ENCODE measurements around the gene SLC37A1.

The SLC37A1 gene

GRCh38 chr21:42521805-42522204 is 8.2 kb downstream of the SLC37A1 start:
- Histone ChIP-seq H2AFZ (ENCODE audit: low read depth, low read length) (no peak overlapping the region), H3K4me2 (ENCODE audit: insufficient read depth, low read length) (no peak overlapping the region), H3K4me1 (ENCODE audit: insufficient read depth, low read length) (peaks cover 5% of the 10 kb centered on the region; the same call in 1 of the 2 replicates), H4K20me1 (ENCODE audit: insufficient read depth, low read length) (peaks cover 11% of the 10 kb centered on the region; the same call in 1 of the 2 replicates), H3K4me3 (ENCODE audit: low read depth in 1 of 2, low read length in 2 of 2) (no peak overlapping the region), H3K27me3 (ENCODE audit: insufficient read depth, low read length, poor library complexity) (no peaks in the 10 kb centered on the region), H3K9ac (ENCODE audit: low read depth, low read length) (no peak overlapping the region), H3K79me2 (ENCODE audit: insufficient read depth, low read length) (no peaks in the 10 kb centered on the region), H3K27ac (ENCODE audit: low read length) (no peak overlapping the region), H3K36me3 (ENCODE audit: insufficient read depth, low read length) (0 out of 2 replicates have a peak, but pooled peaks cover 12% of the 10 kb centered on the region), H3K9me3 (ENCODE audit: insufficient read depth, low read length, severe bottlenecking) (no peaks in the 10 kb centered on the region)
- TF ChIP-seq CTCF (IDR thresholded peaks at IDR 0.05; ENCODE audit: borderline replicate concordance, extremely low read depth, low read length, poor library complexity, severe bottlenecking): no peak
- no peak for TF ChIP-seq EZH2 (IDR thresholded peaks at IDR 0.05; ENCODE audit: borderline replicate concordance, low read depth, low read length, severe bottlenecking)
- DNase-seq (no peak), ATAC-seq (ENCODE audit: insufficient read depth, low read depth) (no peak)

GRCh38 chr21:42522271-42522670 is 8.6 kb downstream of the SLC37A1 start:
- DNase-seq: no peak
- Histone ChIP-seq H3K4me1 (ENCODE audit: insufficient read depth, low read length) (peaks cover 10% of the 10 kb centered on the region), H3K27ac (ENCODE audit: low read length) (no peak overlapping the region), H3K4me3 (ENCODE audit: low read depth in 1 of 2, low read length in 2 of 2) (no peak overlapping the region), H3K27me3 (ENCODE audit: insufficient read depth, low read length, poor library complexity) (no peaks in the 10 kb centered on the region), H3K79me2 (ENCODE audit: insufficient read depth, low read length) (no peaks in the 10 kb centered on the region), H3K4me2 (ENCODE audit: insufficient read depth, low read length) (no peak overlapping the region), H3K36me3 (ENCODE audit: insufficient read depth, low read length) (0 out of 2 replicates have a peak, but pooled peaks cover 12% of the 10 kb centered on the region), H4K20me1 (ENCODE audit: insufficient read depth, low read length) (peaks cover 15% of the 10 kb centered on the region), H3K9ac (ENCODE audit: low read depth, low read length) (no peak overlapping the region), H3K9me3 (ENCODE audit: insufficient read depth, low read length, severe bottlenecking) (no peaks in the 10 kb centered on the region), H2AFZ (ENCODE audit: low read depth, low read length) (no peak overlapping the region)
- ATAC-seq (ENCODE audit: insufficient read depth, low read depth): no peak
- TF ChIP-seq CTCF (IDR thresholded peaks at IDR 0.05; ENCODE audit: borderline replicate concordance, extremely low read depth, low read length, poor library complexity, severe bottlenecking) (no peak), EZH2 (IDR thresholded peaks at IDR 0.05; ENCODE audit: borderline replicate concordance, low read depth, low read length, severe bottlenecking) (no peak)

- Histone ChIP-seq H3K4me3 (ENCODE audit: low read depth in 1 of 2, low read length in 2 of 2) (no peak overlapping the region), H3K36me3 (ENCODE audit: insufficient read depth, low read length) (0 out of 2 replicates have a peak, but pooled peaks cover 12% of the 10 kb centered on the region), H3K79me2 (ENCODE audit: insufficient read depth, low read length) (no peaks in the 10 kb centered on the region), H3K4me1 (ENCODE audit: insufficient read depth, low read length) (peaks cover 15% of the 10 kb centered on the region), H3K4me2 (ENCODE audit: insufficient read depth, low read length) (no peak overlapping the region), H2AFZ (ENCODE audit: low read depth, low read length) (no peak overlapping the region), H3K9me3 (ENCODE audit: insufficient read depth, low read length, severe bottlenecking) (no peaks in the 10 kb centered on the region), H3K9ac (ENCODE audit: low read depth, low read length) (no peak overlapping the region), H3K27me3 (ENCODE audit: insufficient read depth, low read length, poor library complexity) (no peaks in the 10 kb centered on the region), H4K20me1 (ENCODE audit: insufficient read depth, low read length) (peaks cover 19% of the 10 kb centered on the region), H3K27ac (ENCODE audit: low read length) (no peak overlapping the region)
- TF ChIP-seq CTCF (IDR thresholded peaks at IDR 0.05; ENCODE audit: borderline replicate concordance, extremely low read depth, low read length, poor library complexity, severe bottlenecking): no peak
- TF ChIP-seq EZH2 (IDR thresholded peaks at IDR 0.05; ENCODE audit: borderline replicate concordance, low read depth, low read length, severe bottlenecking): no peak
- DNase-seq: no peak
- no peak for ATAC-seq (ENCODE audit: insufficient read depth, low read depth)
These were observed 9.1 kb downstream of the SLC37A1 start for GRCh38 chr21:42522771-42523170.

GRCh38 chr21:42523211-42523610 is 9.6 kb downstream of the SLC37A1 start:
- H3K4me2 ChIP-seq (ENCODE audit: insufficient read depth, low read length): no peak overlapping the region

More at GRCh38 chr21:42523211-42523610, 9.6 kb downstream of the SLC37A1 start:
- Histone ChIP-seq H3K79me2 (ENCODE audit: insufficient read depth, low read length) (no peaks in the 10 kb centered on the region), H3K4me3 (ENCODE audit: low read depth in 1 of 2, low read length in 2 of 2) (no peak overlapping the region), H3K9me3 (ENCODE audit: insufficient read depth, low read length, severe bottlenecking) (no peaks in the 10 kb centered on the region), H2AFZ (ENCODE audit: low read depth, low read length) (no peak overlapping the region), H3K4me1 (ENCODE audit: insufficient read depth, low read length) (peaks cover 19% of the 10 kb centered on the region), H3K27me3 (ENCODE audit: insufficient read depth, low read length, poor library complexity) (no peaks in the 10 kb centered on the region), H3K27ac (ENCODE audit: low read length) (no peak overlapping the region), H3K9ac (ENCODE audit: low read depth, low read length) (no peak overlapping the region), H4K20me1 (ENCODE audit: insufficient read depth, low read length) (peaks cover 23% of the 10 kb centered on the region), H3K36me3 (ENCODE audit: insufficient read depth, low read length) (0 out of 2 replicates have a peak, but pooled peaks cover 12% of the 10 kb centered on the region)
- no peak for ATAC-seq (ENCODE audit: insufficient read depth, low read depth)
- TF ChIP-seq CTCF (IDR thresholded peaks at IDR 0.05; ENCODE audit: borderline replicate concordance, extremely low read depth, low read length, poor library complexity, severe bottlenecking) (no peak), EZH2 (IDR thresholded peaks at IDR 0.05; ENCODE audit: borderline replicate concordance, low read depth, low read length, severe bottlenecking) (no peak)
- no peak for DNase-seq
